Skin epidermis (tissue), 12 donors: Measurements from ENCODE around the gene SPATS2L.
A peak's percentile ranks its signal among the peaks of the same experiment; 100 is the strongest.

ENCODE experiments used
- H3K27ac ChIP-seq, 21 experiments: fragments of 200-600 bp; sonication (generic) in 11 of 21; one replicate each; pipeline ENCODE4 v1.5.0; 2020; ENCODE audit warnings: mild to moderate bottlenecking in 3 of 21, inconsistent platforms in 2 of 21, moderate library complexity in 2 of 21
- H3K4me3 ChIP-seq, 7 experiments: fragments of 200-600 bp; sonication (generic) in 2 of 7; one replicate each; pipeline ENCODE4 v1.5.0; 2020; ENCODE audit warnings: inconsistent platforms in 2 of 7, mild to moderate bottlenecking in 2 of 7, moderate library complexity in 1 of 7

The SPATS2L gene, protein sequence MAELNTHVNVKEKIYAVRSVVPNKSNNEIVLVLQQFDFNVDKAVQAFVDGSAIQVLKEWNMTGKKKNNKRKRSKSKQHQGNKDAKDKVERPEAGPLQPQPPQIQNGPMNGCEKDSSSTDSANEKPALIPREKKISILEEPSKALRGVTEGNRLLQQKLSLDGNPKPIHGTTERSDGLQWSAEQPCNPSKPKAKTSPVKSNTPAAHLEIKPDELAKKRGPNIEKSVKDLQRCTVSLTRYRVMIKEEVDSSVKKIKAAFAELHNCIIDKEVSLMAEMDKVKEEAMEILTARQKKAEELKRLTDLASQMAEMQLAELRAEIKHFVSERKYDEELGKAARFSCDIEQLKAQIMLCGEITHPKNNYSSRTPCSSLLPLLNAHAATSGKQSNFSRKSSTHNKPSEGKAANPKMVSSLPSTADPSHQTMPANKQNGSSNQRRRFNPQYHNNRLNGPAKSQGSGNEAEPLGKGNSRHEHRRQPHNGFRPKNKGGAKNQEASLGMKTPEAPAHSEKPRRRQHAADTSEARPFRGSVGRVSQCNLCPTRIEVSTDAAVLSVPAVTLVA

DNA sequence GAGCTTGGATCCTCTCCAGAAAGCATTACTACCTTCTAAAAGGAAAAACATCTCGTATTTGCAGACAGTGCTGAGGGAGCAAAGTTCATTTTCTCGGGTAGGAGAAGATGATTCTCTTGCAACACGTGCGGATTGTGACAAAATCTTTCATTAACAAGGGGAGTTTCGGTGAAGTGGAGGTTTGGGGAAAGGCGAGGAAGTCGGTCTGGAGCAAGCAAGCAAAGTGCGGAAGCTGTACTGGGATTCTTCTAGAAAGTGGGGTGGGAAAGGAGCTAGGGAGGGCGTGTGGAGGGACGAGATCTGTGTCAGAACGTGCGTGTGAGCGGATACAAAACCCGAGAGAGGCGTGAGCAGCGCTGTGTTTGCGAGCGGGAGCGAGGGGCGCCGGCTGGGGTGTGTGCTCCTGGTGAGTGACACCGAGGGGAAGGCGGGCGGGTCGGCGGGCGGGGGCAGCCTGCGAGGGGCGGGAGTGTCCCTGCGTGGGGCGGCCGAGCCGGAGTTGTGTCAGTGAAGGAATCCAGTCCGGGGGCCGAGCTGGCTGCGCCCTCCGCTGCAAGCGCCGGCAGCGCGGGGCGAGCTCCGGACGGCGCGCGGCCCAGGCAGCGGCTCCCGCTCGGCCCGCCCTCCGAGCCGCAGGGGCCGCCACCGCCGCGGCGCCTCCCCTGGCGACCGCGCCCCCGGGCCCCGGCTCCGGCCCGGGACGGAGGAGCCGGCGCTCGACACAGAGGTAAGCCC is at the start of gene SPATS2L:
TSS of gene SPATS2L (plus strand) at position 498 of the 735 bp plus-strand sequence. CDS start 82,552 bp downstream, outside the sequence.
- Histone ChIP-seq H3K4me3 (peak within 1 kb of the TSS; percentile 61 to 87 (median 81)), H3K27ac (peak within 1 kb of the TSS; percentile 66 to 97 (median 89))

DNA sequence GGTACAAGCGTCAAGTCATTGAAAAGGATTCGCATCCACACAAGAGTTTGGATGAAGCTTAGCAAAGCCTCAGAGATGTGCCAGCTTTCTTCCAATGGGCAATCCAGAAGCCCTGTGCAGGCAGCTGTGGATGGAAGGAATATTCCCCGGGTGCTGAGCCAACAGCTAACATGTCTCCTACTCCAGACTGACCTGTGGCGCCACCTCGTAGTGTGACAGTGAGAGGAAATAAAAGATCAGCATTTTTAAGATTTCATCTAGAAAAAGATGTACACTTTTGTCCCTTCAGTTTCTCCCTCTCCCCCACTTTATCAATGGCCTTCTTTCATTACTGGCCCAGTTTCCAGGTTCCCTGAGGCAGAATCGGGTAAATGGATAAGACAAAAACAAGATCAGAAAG is 48.9 kb upstream of the SPATS2L start:
- no peak overlapping the region for H3K27ac ChIP-seq

DNA sequence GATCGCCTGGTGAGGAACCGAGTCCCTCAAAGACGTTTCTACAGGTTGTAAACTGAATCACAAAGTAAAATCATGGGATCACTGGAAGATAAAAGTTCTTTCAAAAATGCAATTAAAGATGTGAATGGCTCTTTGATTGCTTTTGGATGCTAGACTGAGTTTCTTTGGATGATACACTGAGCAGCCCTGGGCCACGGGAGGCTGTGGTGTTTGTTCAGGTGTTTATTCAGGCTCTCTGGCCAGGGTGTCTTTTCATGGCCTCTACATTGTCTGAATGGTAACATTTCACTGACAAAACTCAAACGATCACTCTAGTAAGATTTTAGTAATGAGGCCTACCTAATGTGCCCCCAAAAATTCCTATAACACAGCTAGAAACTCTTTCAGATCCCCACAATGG is 48.4 kb upstream of the SPATS2L start:
- no peak overlapping the region for H3K27ac ChIP-seq

More for the DNA sequence above, 48.9 kb upstream of the SPATS2L start:
- no peak overlapping the region for H3K4me3 ChIP-seq

DNA sequence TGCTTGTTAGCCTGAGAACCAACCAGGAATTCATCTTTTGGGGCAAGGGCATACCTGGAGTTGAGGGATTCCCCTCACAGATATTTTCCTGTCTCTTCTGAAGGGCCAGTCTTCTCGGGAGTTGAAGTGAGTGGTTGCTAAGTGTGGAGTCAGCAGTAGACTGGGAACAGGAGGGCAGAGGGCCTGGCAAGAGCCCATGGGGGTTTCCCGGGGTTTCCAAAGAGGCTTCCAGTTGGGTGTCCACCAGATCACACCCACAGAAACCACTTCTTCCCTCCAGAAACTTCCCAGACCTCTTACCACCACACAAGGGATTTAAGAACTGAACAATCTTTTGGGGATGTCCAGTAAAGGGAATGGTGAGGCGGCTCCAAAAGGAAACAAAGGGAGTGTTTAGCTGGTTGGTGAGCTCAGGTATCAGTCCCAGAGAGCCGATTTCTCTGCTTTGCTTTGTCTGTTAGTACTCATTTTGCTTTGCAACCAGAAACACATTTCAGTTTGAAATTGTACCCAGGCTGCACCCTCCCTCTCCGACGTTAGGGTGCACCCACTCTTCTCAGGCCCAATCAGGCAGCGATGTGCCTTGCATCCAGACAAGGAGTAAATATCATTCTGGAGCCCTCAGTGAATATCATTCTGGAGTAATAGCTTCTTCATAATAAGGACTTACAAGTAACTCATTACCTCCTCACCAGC is 47.5 kb upstream of the SPATS2L start:
- Histone ChIP-seq H3K27ac (no peak overlapping the region), H3K4me3 (no peak overlapping the region)

More for the DNA sequence above, 48.4 kb upstream of the SPATS2L start:
- H3K4me3 ChIP-seq, result no peak overlapping the region

DNA sequence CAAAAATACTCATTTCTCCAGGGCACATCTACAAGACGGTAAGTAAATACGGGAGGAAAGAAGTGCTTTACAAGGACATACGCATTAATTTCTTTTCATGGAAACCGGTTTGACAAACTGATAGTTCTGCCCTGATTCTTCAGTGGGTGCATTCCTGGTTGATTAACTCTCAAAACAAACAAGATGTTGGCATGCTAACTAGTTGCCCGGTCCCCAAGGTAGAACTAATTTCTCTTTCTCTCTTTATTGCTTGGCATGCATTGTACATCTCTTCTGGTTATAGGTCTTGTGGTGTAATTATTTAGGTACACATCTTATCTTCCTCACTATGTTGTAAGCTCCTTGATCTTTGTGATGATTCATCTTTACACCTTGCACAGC is 46.9 kb upstream of the SPATS2L start:
- Histone ChIP-seq H3K27ac (no peak overlapping the region), H3K4me3 (no peak overlapping the region)

DNA sequence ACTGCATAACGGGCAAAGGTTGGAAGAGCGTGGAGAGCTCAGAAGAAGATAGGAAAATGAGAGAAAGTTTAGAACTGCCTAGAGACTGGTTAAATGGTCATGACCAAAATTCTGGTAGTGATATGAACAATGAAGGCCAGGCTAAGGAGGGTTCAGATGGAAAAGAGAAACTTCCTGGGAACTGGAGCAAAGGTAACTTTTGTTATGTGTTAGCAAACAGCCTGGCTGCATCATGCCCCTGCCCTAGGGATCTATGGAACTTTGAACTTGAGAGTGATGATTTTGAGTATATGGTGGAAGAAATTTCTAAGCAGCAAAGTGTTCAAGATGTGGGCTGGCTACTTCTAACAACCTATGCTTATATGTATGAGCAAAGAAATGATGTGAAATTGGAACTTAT is 44.4 kb upstream of the SPATS2L start:
- Histone ChIP-seq H3K4me3 (no peak overlapping the region), H3K27ac (no peak overlapping the region)

DNA sequence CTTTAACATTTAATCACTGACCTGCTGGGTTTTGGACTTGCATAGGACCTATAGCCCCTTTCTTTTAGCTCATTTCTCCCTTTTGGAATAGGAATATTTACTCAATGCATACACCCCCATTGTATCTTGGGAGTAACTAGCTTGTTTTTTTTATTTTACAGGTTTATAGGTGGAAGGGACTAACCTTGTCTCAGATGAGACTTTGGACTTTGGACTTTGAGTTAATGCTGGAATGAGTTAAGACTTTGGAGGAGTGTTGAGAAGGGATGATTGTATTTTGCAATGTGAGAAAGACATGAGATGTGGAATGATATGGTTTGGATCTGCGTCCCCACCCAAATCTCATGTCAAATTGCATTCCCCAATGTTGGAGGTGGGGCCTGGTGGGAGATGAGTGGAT is 43.2 kb upstream of the SPATS2L start:
- Histone ChIP-seq H3K27ac (no peak overlapping the region), H3K4me3 (no peak overlapping the region)

DNA sequence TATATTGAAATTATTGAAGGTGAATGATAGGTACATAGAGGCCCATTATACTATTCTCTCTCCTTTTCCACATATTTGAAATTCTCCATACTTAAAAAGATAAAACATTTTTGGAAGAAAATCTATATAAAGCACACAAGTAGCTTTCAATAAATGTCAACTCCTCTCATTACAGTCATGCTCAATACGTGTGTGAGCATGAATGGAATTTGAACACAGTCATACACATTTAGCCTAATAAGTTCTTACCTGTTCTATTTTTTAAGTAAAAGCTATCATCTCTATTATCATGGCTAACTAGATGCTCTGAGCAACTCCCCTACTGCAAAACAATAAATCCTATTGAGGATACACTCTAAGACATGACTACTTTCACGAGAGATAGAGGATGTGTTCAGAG is 41.9 kb upstream of the SPATS2L start:
- Histone ChIP-seq H3K4me3 (no peak overlapping the region), H3K27ac (no peak overlapping the region)

DNA sequence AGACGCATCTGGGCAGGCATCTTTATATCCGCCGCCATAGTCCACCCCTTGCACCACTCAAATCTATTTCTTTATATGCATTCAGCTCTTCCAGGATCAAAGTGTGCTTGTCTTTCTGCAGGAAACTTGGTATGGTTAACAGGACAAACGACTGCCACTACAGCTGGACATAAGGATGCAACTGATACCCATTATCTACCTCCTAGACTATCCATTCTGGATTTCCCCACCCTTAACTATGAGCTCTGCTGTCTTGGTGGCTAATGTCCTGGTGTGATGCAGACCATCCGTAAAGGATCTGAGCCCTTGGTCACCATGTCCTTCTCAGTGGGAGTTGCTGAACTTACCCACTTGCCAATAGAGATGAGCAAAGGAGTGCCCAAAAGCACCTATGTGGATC is 40.1 kb upstream of the SPATS2L start:
- Histone ChIP-seq H3K4me3 (no peak overlapping the region), H3K27ac (no peak overlapping the region)

DNA sequence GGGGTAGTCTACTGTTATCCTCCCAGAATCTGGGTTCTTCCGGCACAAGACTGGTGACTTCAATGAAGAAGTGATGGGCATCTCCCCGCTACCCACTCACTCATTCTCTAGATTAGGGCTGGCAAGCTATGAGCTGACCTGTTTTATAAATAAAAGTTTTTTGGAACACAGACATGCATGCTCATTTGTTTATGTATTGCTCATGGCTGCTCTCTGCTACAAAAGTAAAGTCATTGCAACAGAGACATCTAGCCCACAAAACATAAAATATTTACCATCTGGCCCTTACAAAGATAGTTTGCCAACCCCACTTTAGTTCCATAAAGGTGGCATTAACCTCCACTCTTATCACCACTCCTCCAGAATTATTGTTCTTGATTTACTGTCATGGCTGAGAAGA is 39.1 kb upstream of the SPATS2L start:
- Histone ChIP-seq H3K27ac (no peak overlapping the region), H3K4me3 (no peak overlapping the region)

DNA sequence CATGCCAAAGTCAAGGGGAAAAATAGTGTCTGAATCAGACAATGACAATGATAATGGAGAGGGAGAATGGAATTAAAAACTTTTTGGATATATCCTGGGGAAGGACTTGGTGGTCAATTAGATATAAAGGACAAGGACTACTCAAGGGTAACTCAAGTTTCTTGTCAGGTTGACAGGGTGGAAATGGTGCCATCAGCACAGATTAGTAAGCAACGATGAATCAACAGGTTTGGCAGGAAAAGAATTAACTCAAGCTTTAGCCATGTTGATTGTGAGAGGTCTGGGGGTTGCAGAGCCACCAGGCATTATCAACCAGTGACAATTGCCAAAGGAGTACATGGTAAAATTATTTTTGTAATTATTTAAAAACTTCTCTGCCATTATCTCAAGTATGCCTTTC is 35.8 kb upstream of the SPATS2L start:
- H3K27ac ChIP-seq, result no peak overlapping the region
- no peak overlapping the region for H3K4me3 ChIP-seq

DNA sequence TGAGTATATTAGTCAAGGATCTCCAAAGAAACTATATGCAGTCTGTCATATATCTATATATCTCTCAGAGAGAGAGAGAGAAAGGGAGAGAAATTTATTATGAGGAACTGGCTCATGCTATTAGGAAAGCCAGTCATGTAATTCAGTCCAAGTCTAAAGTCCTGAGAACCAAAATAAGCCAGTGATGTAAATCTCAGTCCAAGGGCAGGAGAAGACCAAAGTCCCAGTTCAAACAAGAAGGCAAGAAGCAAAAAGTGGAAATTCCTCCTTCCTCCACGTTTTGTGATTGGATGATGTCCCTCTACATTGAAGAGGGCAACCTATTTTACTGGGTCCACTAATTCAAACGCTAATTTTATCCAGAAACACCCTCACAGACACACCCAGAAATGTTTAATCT is 34.2 kb upstream of the SPATS2L start:
- Histone ChIP-seq H3K27ac (no peak overlapping the region), H3K4me3 (no peak overlapping the region)

DNA sequence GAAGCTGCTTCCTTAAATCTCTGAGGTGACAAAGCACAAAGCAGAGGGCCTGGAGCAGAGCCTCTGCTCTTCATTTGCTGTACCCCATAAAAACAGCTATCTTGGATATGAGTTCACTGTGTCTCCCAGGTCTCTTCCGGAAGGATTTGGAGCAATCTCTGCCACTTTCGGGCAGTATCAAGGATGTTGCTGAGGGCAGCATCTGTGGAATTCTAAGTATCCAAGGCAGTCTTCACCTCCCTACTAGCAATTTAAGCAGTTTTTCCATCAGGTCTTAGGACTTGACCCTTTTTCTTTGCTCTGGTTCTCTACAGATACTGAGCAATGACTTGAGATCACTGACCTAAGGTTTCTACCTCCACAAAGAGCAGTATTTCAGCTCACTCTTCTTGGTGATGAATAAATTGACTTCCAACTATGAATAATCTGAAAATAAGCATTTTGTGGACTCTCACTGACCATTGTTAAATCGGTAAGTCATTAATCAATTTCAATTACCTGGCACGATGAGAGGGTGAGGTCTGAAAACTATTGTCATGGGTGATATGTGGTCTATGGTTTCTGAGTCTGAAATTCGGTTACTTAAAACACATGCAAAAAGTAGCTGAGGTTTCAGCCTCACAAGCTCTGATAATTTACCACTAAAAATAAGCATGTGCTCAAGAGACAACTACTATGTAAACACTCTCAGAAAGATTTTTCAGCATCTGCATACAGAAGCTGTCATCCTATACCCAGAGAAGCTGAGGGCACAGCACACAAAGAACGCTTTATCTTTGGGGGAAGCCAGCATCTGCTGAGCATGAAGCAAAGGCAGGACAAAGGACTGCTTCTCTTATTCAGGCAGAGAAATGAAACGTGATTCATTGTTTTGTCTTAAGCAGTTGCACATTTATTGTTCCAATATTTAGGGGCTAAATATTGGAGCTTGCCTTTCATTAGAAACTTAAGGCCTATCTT is 32.1 kb upstream of the SPATS2L start:
- H3K4me3 ChIP-seq, result no peak overlapping the region
- no peak overlapping the region for H3K27ac ChIP-seq

DNA sequence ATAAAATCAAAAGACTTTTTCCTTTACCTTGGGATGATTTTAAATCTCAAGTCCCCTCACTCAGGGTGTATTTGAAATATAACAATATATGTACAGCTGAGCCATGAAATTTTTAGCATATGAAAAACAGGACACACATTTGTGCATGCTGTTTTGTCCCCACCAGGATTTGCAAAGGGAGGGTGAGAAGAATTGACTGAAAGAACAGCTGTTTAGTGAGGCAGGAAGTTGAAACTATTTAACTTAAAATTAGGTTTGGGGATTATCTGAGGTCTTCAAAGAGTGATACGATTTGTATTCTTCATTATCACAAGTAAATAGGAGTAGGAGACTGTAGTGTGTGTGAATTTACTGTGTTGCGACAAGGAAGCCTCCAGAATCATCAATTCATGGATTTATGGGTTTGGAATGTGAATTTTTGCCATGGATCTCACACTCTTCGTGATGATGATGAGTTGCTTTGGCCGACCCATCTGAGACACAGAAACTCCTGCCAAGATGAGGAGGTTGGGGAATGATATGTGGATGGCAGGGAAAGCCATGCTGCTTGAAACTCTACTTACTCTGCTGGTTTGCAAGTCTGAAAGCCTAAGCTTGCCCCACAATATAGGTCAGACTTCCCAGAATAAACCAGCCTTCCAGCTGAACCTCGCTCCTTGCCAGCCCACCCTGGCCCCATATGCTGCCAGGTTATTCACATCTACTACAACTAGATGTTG is 31.0 kb upstream of the SPATS2L start:
- no peak overlapping the region for H3K27ac ChIP-seq

DNA sequence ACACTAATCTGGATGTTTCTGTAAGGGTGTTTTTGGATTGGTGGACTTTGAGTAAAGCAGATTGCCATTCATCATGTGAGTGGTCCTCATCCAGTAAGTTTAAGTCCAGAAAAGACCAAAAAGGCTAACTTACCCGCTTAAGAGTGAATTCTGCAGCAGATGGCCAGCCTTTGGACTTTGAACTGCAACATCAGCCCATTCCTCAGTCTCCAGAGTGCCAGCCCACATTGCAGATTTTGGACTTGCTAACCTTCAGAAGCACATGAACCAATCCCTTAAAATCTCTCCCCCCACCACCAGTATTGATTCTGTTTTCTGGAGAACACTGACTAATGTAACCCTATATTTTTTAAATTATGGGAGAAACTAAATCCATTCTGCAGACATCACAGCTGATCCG is 30.0 kb upstream of the SPATS2L start:
- H3K27ac ChIP-seq, result no peak overlapping the region
- H3K4me3 ChIP-seq, result no peak overlapping the region

More for the DNA sequence above, 31.0 kb upstream of the SPATS2L start:
- no peak overlapping the region for H3K4me3 ChIP-seq

DNA sequence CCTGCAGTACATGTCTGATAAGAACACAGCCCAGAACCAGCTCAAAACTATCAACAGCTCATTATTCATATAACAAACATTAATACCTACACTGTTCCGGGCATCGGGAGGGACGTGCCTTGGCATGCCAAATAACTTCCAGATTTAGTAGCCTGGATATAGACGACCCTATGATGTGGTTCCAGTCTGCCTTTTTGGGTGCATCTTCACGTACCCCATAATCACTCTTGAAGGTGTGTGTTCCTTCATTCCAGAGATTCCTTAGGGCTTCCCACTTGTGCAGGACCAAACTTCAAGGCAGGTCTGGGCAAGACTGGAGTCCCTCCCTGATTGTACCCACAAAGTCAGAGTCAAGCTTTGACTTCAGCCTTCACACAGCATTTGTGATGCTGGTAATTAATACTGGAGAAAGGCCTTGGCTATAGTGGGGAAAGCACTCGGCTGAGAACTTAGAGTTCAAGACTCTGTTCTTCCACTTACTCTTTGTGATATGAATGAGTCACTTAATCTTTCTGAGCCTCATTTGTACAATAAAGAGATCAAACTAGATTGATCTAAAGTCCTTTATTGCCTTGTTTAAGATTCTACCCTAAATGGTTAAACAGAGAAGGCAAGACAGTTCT is 27.7 kb upstream of the SPATS2L start:
- Histone ChIP-seq H3K27ac (no peak overlapping the region), H3K4me3 (no peak overlapping the region)

DNA sequence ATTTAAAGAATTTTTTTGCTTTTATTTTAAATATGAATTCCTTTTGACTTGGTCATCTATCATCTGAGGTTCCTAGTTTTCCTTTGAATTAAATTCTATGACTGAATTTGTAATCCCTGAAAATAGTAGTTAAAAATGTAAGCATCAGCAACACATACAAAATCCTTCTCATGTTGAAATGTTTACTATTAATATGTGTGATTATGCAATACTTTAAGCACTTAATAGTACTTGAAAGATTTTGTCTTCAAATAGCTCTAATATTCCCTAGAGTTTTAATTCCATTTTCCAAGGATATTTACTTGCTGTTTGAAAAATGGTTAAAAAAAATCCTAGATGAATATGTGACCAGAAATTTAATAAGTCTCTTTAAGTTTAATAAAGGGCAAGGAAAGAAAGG is 26.6 kb upstream of the SPATS2L start:
- no peak overlapping the region for H3K4me3 ChIP-seq
- H3K27ac ChIP-seq, result no peak overlapping the region

DNA sequence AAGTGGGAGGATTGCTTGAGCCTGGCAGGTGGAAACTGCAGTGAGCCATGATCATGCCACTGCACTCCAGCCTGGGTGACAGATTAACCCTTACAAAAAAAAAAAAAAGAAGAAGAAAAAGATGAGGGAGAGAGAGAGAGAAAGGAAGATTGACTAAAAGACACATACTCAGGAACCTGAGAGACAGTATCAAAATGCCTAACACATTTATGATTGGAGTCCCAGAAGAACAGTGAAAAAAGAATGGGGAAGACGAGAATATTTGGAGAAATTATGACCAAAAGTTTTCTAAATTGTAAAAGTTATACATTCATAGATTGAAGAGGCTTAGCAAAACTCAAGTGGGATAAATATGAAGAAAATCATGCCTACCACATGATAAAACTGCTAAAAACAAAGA is 19.9 kb upstream of the SPATS2L start:
- Histone ChIP-seq H3K27ac (no peak overlapping the region), H3K4me3 (no peak overlapping the region)
